Iris pigment epithelial cell (primary cell): ENCODE results near the gene FAM149A.

Experiments used
- DNase-seq: peaks from one replicate; pipeline ENCODE4 v3.0.0-alpha.2; 2011; ENCODE audit warnings: low read depth

Gene FAM149A

GRCh38 chr4:186158966-186159365 is 54.5 kb downstream of the FAM149A start:
- DNase-seq = no peak

DNA sequence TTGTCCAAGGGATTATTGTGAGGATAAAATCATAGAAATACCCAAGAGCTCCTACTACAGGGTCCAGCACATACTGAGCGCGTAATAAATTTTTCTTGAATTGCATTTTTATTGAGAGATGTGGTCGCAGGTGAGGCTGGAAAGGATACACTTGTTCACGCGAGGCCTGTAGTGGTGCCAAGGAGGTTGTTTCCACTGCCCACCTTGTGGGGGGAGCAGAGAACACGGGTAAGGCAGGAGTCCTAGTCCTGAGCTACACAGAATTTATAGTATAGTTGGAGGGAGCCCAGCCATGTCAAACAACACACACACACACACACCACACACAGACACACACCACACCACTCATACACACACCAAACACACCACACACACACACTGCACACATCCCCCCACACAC is 55.1 kb downstream of the FAM149A start:
- no peak for DNase-seq

DNA sequence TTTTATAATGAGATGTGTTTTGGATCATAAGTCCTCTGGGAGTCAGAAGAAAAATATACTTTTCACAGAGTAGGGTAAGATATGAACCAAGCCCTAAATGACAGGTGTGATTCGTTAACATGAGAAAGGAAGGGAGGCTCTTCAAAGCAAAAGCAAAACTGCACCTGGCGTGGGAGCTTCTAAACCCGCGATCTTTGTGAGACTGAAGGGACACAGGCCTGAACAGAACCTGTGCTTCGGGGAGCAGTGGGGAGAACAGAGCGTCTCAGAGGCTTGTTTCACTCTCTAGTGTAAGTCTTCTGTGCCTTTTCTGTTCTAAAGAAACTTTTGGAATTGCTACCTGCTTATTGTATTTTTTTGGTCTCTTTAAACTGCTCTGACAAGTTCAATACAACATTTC is 56.6 kb downstream of the FAM149A start:
- no peak for DNase-seq

GRCh38 chr4:186166852-186167512 is 62.5 kb downstream of the FAM149A start:
- no peak for DNase-seq

DNA sequence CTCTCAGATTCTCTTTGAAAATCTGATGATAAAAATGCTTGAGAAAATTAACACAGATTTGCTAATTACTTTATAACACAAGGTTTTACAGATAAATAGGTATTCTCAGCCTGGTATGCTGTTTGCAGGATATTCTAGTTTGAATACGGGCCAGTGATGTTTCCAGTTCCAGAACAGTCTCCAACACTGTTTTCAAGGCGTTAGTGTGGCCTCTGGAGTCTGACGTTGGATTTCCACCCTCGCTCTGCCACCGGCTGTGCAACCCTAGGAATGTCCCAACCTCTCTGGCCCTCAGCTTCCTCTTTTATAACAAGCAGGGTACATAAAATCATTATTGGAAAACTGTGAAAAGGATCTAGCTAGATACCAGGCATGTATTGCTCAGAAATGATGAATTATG is 63.1 kb downstream of the FAM149A start:
- no peak for DNase-seq

DNA sequence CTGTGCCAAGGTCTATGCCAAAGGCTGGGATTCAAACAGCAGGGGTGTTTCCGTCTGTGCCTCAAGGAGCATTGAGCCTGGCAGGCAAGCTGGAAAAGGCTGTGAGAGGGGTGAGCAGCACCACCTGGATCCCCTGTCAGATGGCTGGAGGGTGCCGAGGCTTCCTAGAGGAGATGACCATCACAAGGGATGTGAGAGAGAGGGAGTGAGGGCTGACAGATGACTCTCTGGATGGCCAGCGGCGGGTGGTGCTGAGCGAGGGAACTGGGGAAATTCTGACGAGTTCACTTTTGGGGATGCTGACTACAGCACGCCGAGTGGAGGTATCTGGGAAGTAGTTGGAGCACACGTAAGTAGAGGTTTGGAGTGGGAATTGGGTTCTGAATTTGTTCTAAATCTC is 64.2 kb downstream of the FAM149A start:
- no peak for DNase-seq

GRCh38 chr4:186169333-186169944 is 64.9 kb downstream of the FAM149A start:
- DNase-seq = no peak

DNA sequence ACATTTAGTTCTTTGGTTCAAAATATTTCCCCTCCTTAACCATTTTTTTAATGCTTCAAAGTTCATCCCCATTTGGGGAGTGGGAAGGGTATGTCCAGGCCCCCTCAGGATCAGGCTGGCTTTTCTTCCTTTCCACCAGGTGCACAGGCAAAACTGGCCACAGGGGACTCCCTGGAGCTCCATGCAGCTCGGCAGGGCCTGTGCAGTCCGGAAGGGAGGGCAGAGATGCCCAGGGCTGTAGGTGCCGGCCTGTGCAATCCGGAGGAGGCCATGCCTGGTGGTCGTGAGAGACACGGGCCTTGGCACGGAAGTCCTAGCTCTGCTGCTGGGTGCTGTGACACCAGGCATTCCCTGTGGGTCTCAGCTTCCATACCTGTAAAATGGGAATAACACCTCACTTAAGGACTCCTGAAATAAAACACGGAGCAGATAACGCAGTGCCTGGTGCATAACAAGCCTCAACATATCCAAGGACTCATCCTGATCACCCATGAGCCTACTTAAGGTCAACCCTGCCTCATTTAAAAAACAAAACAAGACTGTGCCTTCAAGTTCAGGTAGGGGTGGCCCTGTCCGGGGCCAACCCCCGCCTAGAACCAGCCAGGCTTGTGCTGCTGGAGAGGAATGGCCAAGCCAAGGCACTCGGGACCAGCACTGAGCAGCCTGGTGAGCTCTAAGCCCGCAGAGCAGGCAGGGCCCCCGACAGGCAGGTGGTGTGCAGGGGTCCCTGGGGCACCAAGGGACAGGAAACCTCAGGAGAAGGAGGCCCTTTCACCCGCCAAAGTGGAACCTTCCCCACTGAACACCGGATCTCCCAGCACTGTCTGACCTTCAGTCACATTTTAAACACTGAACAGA is 65.7 kb downstream of the FAM149A start:
- no peak for DNase-seq

GRCh38 chr4:186170966-186171365 is 66.5 kb downstream of the FAM149A start:
- no peak for DNase-seq

DNA sequence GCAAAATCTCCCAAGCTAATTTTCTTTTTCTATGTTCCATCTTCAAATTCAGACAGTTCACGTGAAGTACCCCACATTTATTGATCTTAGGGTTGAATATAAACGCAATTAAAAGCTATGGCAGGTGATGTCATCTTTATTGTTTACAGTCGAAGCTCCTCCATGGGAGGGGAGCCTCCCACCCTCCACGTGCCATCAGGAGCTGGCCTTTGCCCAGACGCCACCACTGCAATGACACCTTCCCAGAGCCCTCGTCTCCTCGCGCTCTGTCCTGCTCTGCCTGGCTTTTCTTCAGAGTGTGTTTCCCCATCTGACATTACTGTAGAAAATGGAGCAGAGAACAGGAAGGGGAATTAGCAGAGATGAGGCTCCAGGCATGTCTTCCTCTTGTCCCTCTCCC is 68.0 kb downstream of the FAM149A start:
- DNase-seq = no peak

DNA sequence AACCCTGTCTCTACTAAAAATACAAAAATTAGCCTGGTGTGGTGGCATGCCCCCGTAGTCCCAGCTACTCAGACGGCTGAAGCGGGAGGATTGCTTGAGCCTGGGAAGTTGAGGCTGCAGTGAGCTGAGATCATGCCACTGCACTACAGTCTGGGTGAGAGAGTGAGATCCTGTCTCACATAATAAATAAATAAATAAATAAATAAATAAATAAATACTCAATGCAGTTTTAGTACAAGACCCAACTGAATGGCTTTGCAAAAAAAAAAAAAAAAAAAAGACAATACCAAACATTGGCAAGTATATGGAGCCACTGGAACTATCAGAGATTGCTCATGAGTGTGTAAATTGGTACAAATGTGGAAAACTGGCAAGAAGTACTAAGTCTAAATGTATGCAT is 83.6 kb downstream of the FAM149A start:
- no peak for DNase-seq

DNA sequence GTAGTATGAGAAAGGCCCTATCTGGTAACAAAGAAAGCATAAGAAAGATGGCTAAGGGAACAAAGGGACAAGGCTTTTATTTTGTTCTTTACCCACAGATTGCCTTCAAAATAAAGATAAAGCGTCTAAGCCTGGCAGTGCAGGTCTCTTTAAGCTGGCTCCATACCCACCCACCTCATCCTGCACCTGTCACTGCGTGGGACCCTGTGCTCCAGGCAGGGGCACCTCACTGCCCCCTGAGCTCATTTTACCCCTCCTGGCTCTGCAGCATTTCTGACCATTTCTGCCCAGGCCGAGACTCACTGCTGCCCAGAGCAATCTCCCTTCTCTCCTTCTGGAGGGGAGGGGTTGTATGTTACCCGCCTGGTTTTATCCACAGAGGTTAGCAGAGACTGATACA is 85.2 kb downstream of the FAM149A start:
- DNase-seq = no peak

GRCh38 chr4:186190581-186191199 is 86.2 kb downstream of the FAM149A start:
- peak; percentile 29 for DNase-seq

DNA sequence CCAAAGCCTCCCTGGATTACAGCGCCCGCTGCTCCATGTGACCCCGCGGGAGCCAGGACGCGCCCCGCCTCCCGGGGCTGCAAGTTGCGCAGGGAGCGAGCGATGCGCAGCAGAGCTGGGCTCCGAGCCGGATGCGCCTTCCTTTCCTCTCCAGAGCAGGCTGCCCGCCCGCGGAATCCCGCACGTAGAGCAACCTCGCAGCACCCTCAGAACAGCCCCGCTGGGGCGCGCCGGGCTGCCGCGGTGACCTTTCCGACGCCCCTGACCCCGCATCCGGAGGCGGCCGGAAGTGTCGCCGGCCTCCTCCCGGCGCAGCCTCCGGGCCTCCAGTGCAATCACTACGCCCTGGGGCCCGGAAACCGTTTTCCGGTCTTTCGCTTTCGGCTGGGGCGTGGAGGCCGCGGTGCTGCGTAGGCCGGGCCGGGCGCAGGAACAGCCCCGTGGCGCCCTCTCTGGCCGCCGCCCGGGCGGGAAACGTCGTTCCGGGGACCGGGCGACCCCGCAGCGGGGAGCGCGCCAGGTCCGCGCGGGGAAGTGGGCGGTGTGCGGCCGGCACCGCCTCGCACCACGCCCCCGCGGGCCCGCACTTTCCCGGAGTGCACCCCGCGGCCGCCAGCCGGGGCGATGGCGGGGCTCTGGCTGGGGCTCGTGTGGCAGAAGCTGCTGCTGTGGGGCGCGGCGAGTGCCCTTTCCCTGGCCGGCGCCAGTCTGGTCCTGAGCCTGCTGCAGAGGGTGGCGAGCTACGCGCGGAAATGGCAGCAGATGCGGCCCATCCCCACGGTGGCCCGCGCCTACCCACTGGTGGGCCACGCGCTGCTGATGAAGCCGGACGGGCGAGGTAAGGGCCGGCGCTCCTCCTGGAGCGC is 86.9 kb downstream of the FAM149A start, which contains the start of gene CYP4V2:
TSS of gene CYP4V2 (plus strand) at position 368 of the 866 bp plus-strand sequence. CDS start at position 625, 257 bp downstream.
- peak; percentile 78 for DNase-seq

DNA sequence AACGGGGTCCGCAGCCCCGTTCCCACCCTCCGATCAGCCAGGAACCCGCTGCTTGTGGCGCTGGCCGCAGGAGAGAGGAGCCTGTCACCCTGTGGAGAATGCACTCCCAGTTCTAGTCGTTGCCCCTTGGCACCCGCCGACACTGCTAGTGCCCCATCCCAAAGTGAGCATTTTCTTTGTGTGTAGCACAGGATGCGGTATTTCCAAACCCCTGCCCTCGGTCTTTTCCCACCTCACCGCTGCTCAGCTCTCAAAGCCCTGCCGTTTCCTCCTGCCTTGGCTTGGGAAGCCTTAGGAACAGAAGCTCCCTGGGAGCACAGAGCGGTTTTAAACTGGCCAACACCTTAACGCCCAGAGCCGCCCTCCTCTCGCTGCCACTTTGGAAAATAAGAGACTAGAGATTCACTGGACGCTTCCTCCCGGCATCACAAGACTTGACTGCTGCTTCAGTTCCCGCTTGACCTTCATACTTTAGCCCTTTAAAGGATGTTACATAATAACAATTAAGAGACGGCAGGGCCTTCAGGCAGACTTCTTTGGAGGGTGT is 87.6 kb downstream of the FAM149A start:
- peak; percentile 46 for DNase-seq

DNA sequence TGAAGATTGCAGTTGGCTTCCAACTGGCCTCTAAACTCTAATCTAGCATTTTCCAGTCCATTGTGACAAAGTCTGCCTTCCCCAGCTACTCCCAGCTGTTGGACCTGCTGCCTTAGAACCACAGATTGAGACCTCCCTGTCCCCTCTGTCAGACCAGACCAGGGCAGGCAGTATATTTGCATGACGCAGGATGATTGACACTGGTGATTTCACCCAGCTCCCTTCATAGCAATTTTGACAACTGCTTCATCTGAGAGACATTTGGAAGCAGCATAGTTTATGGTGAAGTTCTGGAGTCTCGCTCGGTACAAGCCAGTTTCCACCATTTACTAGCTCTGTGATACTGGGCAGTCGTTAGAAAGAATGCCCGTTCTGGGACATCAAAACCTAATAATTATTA is 89.3 kb downstream of the FAM149A start:
- DNase-seq = no peak

DNA sequence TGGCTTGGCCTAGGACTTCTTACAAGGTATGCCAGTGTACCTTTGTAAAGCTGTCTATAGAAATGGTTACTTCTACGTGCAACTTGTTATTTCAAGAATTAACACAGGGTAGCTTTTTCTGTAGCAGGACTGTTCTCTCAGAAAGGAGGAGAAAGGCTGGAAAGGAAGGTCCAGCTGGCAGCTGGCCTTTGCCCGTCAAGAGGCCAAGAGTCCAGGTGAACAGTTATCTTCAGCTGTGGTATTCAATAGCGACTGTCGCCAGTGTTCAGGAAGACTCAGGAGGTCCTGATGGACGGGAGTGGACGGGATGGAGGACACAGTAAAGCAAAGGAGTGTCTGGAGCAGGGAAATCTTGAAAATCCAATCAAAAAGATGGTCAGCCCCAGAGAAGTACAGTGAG is 91.6 kb downstream of the FAM149A start:
- no peak for DNase-seq

DNA sequence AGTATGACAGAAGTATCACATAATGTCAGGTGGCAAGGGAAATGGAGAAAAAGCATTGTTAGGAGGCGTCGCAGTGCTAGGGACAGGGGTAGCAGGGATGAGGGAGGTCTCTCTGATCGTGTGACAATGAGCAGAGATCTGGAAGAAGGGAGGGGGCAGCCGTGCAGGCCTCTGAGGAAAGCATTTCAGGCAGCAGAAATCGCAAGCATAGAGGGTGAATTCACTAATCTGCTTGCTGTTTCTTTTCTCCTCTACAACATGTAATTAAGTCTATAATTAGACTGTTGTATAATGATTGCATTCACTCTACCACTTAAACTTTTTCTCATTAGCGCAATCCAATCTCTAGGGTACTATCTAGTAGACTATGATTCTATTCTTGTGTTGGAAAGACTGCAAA is 96.0 kb downstream of the FAM149A start:
- DNase-seq = no peak

DNA sequence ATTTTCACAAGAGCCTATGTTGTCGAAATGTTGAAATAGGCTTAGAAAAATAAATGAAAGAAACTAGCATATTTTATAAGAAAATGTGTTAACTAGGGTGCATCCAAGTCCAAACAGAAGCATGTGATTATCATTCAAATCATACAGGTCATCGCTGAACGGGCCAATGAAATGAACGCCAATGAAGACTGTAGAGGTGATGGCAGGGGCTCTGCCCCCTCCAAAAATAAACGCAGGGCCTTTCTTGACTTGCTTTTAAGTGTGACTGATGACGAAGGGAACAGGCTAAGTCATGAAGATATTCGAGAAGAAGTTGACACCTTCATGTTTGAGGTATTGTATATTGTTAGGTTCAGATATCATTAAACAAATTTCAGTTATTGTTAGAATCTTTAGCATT is 96.5 kb downstream of the FAM149A start:
- no peak for DNase-seq

GRCh38 chr4:186201535-186202230 is 97.2 kb downstream of the FAM149A start:
- peak; percentile 34 for DNase-seq
